PFSK-1 (cell line): ENCODE results near the gene CPA4.

Experiments used
- POLR2AphosphoS5 ChIP-seq: IDR thresholded peaks from 2 replicates; pipeline ENCODE4 v1.6.1; 2012; ENCODE audit warnings: low read depth, mild to moderate bottlenecking, control low read depth, low read length, moderate library complexity
- SIN3A ChIP-seq: IDR thresholded peaks from 2 replicates; pipeline ENCODE4 v1.6.1; 2012; ENCODE audit warnings: mild to moderate bottlenecking, low read length, moderate library complexity, borderline replicate concordance; ENCODE audit not compliant: insufficient read depth
- TAF1 ChIP-seq: IDR thresholded peaks from 2 replicates; pipeline ENCODE4 v1.6.1; 2012; ENCODE audit warnings: low read length, control low read depth, borderline replicate concordance; ENCODE audit not compliant: insufficient read depth

DNA sequence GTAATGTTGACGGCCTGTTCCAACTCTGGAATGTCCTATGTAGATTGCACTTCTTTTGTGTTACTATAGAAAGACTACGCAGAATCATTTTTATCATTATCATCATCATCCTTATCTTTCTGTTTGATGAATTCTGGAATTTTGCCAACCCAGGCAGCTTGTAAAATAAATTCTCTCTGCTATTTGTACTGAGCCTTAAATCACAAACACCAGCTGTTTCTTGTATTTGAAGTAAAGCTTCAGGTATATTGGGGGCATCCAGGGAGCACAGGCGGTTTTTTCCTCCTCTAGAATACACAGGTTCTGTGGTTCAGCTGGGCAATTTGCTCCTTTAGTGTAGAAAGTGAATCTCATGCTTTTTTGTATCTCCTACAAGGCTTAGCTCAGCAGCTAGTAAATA, 36.7 kb downstream of the CPA4 start:
- no peak for TF ChIP-seq TAF1
- TF ChIP-seq POLR2AphosphoS5: no peak
- no peak for TF ChIP-seq SIN3A
